Activated naive CD8-positive, alpha-beta T cell treated with anti-CD3 and anti-CD28 coated beads, Interleukin-2, amount 50 U/mL, for 24 hours (primary cell): ENCODE data around the gene GHRL.
A peak's percentile ranks its signal among the peaks of the same experiment; 100 is the strongest.

Experiments used
- ATAC-seq: fragments of 150-1000 bp; cut with Tn5 transposase; one replicate; pipeline ENCODE4 v1.10.0; 2021
- DNase-seq: peaks from one replicate; pipeline ENCODE4 v3.0.0; 2021
- H3K27ac Mint-ChIP-seq: one replicate; pipeline ENCODE4 v1.8.0; 2021; ENCODE audit warnings: mild to moderate bottlenecking, mixed read lengths
- H3K27me3 Mint-ChIP-seq: one replicate; pipeline ENCODE4 v1.8.0; 2021; ENCODE audit warnings: mixed read lengths
- H3K36me3 Mint-ChIP-seq: one replicate; pipeline ENCODE4 v1.8.0; 2021; ENCODE audit warnings: low read depth, mixed read lengths
- H3K4me1 Mint-ChIP-seq: one replicate; pipeline ENCODE4 v1.8.0; 2021; ENCODE audit warnings: mixed read lengths
- H3K4me3 Mint-ChIP-seq: one replicate; pipeline ENCODE4 v1.8.0; 2021; ENCODE audit warnings: mild to moderate bottlenecking, moderate library complexity, mixed read lengths
- H3K9me3 Mint-ChIP-seq: one replicate; pipeline ENCODE4 v1.8.0; 2021; ENCODE audit warnings: mixed read lengths

The GHRL gene

GRCh38 chr3:10315771-10316344, 23.1 kb upstream of the GHRL start:
- Mint-ChIP-seq H3K36me3 (peaks cover 39% of the 10 kb centered on the region), H3K27me3 (no peaks in the 10 kb centered on the region), H3K9me3 (no peaks in the 10 kb centered on the region), H3K4me1 (peaks cover 18% of the 10 kb centered on the region), H3K4me3 (no peak overlapping the region), H3K27ac (no peak overlapping the region)
- ATAC-seq (no peak), DNase-seq (no peak)

- no peaks in the 10 kb centered on the region for H3K27me3 Mint-ChIP-seq
- ATAC-seq, result no peak
Observed at GRCh38 chr3:10315101-10315500, 22.4 kb upstream of the GHRL start.

GRCh38 chr3:10312861-10313260, 20.1 kb upstream of the GHRL start:
- Mint-ChIP-seq H3K36me3 (peaks cover 40% of the 10 kb centered on the region), H3K4me1 (peaks cover 3% of the 10 kb centered on the region)

More at GRCh38 chr3:10315101-10315500, 22.4 kb upstream of the GHRL start:
- peaks cover 20% of the 10 kb centered on the region for H3K4me1 Mint-ChIP-seq
- no peaks in the 10 kb centered on the region for H3K9me3 Mint-ChIP-seq
- no peak overlapping the region for H3K27ac Mint-ChIP-seq
- peaks cover 45% of the 10 kb centered on the region for H3K36me3 Mint-ChIP-seq
- H3K4me3 Mint-ChIP-seq, result no peak overlapping the region
- DNase-seq, result no peak

GRCh38 chr3:10312391-10312790, 19.6 kb upstream of the GHRL start:
- H3K27me3 Mint-ChIP-seq, result no peaks in the 10 kb centered on the region
- no peak overlapping the region for H3K4me3 Mint-ChIP-seq
- peaks cover 43% of the 10 kb centered on the region for H3K36me3 Mint-ChIP-seq
- H3K4me1 Mint-ChIP-seq, result peaks cover 3% of the 10 kb centered on the region
- ATAC-seq (no peak), DNase-seq (no peak)
- H3K9me3 Mint-ChIP-seq, result no peaks in the 10 kb centered on the region
- H3K27ac Mint-ChIP-seq, result no peak overlapping the region

More at GRCh38 chr3:10312861-10313260, 20.1 kb upstream of the GHRL start:
- H3K9me3 Mint-ChIP-seq, result no peaks in the 10 kb centered on the region
- no peak for DNase-seq
- H3K4me3 Mint-ChIP-seq, result no peak overlapping the region
- ATAC-seq, result no peak
- H3K27ac Mint-ChIP-seq, result peak overlapping the region; percentile 3
- no peaks in the 10 kb centered on the region for H3K27me3 Mint-ChIP-seq

- ATAC-seq, result no peak
Observed at GRCh38 chr3:10311710-10312109, 19.0 kb upstream of the GHRL start.

GRCh38 chr3:10310578-10310977, 17.8 kb upstream of the GHRL start:
- peak overlapping the region; percentile 55 for H3K27ac Mint-ChIP-seq
- no peaks in the 10 kb centered on the region for H3K9me3 Mint-ChIP-seq
- no peak for ATAC-seq
- no peak for DNase-seq
- peaks cover 55% of the 10 kb centered on the region for H3K36me3 Mint-ChIP-seq
- peaks cover 3% of the 10 kb centered on the region for H3K4me1 Mint-ChIP-seq
- no peak overlapping the region for H3K4me3 Mint-ChIP-seq
- H3K27me3 Mint-ChIP-seq, result no peaks in the 10 kb centered on the region

More at GRCh38 chr3:10311710-10312109, 19.0 kb upstream of the GHRL start:
- H3K27me3 Mint-ChIP-seq, result no peaks in the 10 kb centered on the region
- H3K4me1 Mint-ChIP-seq, result peaks cover 3% of the 10 kb centered on the region
- H3K4me3 Mint-ChIP-seq, result no peak overlapping the region
- H3K36me3 Mint-ChIP-seq, result peaks cover 46% of the 10 kb centered on the region
- DNase-seq, result no peak
- no peaks in the 10 kb centered on the region for H3K9me3 Mint-ChIP-seq
- H3K27ac Mint-ChIP-seq, result no peak overlapping the region

GRCh38 chr3:10309736-10310135, 17.0 kb upstream of the GHRL start:
- Mint-ChIP-seq H3K27ac (no peak overlapping the region), H3K4me3 (no peak overlapping the region), H3K9me3 (no peaks in the 10 kb centered on the region), H3K36me3 (peaks cover 59% of the 10 kb centered on the region), H3K27me3 (no peaks in the 10 kb centered on the region), H3K4me1 (peaks cover 3% of the 10 kb centered on the region)
- no peak for DNase-seq
- ATAC-seq, result no peak

GRCh38 chr3:10308678-10309077, 15.9 kb upstream of the GHRL start:
- Mint-ChIP-seq H3K27me3 (no peaks in the 10 kb centered on the region), H3K27ac (no peak overlapping the region), H3K4me1 (peaks cover 3% of the 10 kb centered on the region), H3K4me3 (no peak overlapping the region), H3K9me3 (no peaks in the 10 kb centered on the region), H3K36me3 (peaks cover 55% of the 10 kb centered on the region)
- no peak for DNase-seq
- ATAC-seq, result no peak

GRCh38 chr3:10306156-10306555, 13.4 kb upstream of the GHRL start:
- Mint-ChIP-seq H3K36me3 (peaks cover 64% of the 10 kb centered on the region), H3K4me1 (peaks cover 3% of the 10 kb centered on the region), H3K9me3 (no peaks in the 10 kb centered on the region), H3K27ac (peak overlapping the region; percentile 8), H3K4me3 (no peak overlapping the region), H3K27me3 (no peaks in the 10 kb centered on the region)
- DNase-seq, result no peak
- ATAC-seq, result no peak

GRCh38 chr3:10305331-10305902, 12.7 kb upstream of the GHRL start:
- peak overlapping the region; percentile 73 for H3K27ac Mint-ChIP-seq
- ATAC-seq (no peak), DNase-seq (no peak)

GRCh38 chr3:10304905-10305304, 12.2 kb upstream of the GHRL start:
- Mint-ChIP-seq H3K36me3 (peaks cover 57% of the 10 kb centered on the region), H3K4me1 (peaks cover under 1% of the 10 kb centered on the region), H3K4me3 (no peak overlapping the region), H3K9me3 (no peaks in the 10 kb centered on the region), H3K27ac (peak overlapping the region; percentile 73), H3K27me3 (no peaks in the 10 kb centered on the region)
- ATAC-seq, result no peak
- DNase-seq, result no peak

More at GRCh38 chr3:10305331-10305902, 12.7 kb upstream of the GHRL start:
- no peaks in the 10 kb centered on the region for H3K27me3 Mint-ChIP-seq
- H3K4me3 Mint-ChIP-seq, result no peak overlapping the region
- H3K36me3 Mint-ChIP-seq, result peaks cover 58% of the 10 kb centered on the region
- peaks cover under 1% of the 10 kb centered on the region for H3K4me1 Mint-ChIP-seq
- no peaks in the 10 kb centered on the region for H3K9me3 Mint-ChIP-seq

GRCh38 chr3:10303785-10304184, 11.0 kb upstream of the GHRL start:
- no peak for ATAC-seq
- H3K9me3 Mint-ChIP-seq, result no peaks in the 10 kb centered on the region
- H3K4me1 Mint-ChIP-seq, result peaks cover 11% of the 10 kb centered on the region
- no peak overlapping the region for H3K4me3 Mint-ChIP-seq
- H3K36me3 Mint-ChIP-seq, result peaks cover 63% of the 10 kb centered on the region
- no peaks in the 10 kb centered on the region for H3K27me3 Mint-ChIP-seq
- no peak for DNase-seq
- no peak overlapping the region for H3K27ac Mint-ChIP-seq

- Mint-ChIP-seq H3K9me3 (no peaks in the 10 kb centered on the region), H3K36me3 (peaks cover 63% of the 10 kb centered on the region), H3K4me1 (peaks cover 11% of the 10 kb centered on the region), H3K27ac (no peak overlapping the region), H3K4me3 (no peak overlapping the region), H3K27me3 (no peaks in the 10 kb centered on the region)
- ATAC-seq (no peak), DNase-seq (no peak)
Observed at GRCh38 chr3:10303105-10303504, 10.4 kb upstream of the GHRL start.

GRCh38 chr3:10300087-10300486, 7.3 kb upstream of the GHRL start:
- Mint-ChIP-seq H3K36me3 (peaks cover 53% of the 10 kb centered on the region), H3K4me1 (peaks cover 11% of the 10 kb centered on the region), H3K27ac (no peak overlapping the region), H3K4me3 (no peak overlapping the region), H3K9me3 (no peaks in the 10 kb centered on the region), H3K27me3 (no peaks in the 10 kb centered on the region)
- ATAC-seq (peak; percentile 7), DNase-seq (no peak)

GRCh38 chr3:10299679-10300078, 6.9 kb upstream of the GHRL start:
- Mint-ChIP-seq H3K9me3 (no peaks in the 10 kb centered on the region), H3K27me3 (no peaks in the 10 kb centered on the region), H3K4me3 (no peak overlapping the region), H3K4me1 (peaks cover 11% of the 10 kb centered on the region), H3K36me3 (peaks cover 54% of the 10 kb centered on the region), H3K27ac (peak overlapping the region; percentile 78)
- ATAC-seq (peak; percentile 64), DNase-seq (no peak)
